Measurements from ENCODE around the gene SPRED2. TPM values are rescaled to one million over a fixed set of nuclear protein-coding genes. Genes with fewer than 3 reads are reported as not detected.

The SPRED2 gene
- total RNA-seq, 1 donor, result 9.5 TPM

DNA sequence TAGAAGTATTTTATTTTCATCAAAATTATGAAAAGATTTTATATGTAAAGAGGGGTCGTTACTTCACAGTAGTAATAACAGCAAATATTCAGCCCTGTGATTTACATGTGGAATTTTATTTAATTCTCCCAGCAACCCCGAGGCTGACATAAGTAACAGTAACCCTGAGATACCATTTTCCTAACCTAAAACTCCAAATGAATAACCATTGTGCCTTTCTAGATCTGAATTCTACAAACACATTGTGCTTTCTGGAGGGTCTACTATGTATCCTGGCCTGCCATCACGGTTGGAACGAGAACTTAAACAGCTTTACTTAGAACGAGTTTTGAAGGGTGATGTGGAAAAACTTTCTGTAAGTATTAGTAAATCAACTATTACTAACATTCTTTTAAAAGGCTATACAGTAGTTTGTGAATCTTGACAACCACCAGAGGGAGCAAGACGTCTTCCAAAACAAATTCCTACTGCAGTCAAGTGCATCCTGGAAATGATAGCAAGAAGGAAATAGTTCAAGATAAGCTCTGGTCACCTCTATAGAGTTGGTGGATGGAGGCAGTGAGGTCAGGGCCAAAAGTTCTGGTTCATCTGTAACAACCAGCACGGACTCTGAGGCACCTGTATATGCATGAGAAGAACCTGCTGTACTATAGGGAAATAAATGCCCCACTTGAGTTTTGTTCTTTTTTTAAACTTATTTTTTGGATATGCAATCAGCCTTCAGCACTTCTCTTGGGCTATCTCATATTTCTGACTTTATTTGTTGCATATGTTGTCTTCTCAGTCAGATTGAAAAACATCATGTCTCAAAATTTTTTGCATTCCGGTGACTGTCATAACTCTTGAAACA is 167.4 kb downstream of the SPRED2 start:
- peak; percentile 91 for DNase-seq (ENCODE audit: low read depth)
- H3K4me3 ChIP-seq (ENCODE audit: low read depth, low read length), result no peak overlapping the region
- TF ChIP-seq, protein P1, sequence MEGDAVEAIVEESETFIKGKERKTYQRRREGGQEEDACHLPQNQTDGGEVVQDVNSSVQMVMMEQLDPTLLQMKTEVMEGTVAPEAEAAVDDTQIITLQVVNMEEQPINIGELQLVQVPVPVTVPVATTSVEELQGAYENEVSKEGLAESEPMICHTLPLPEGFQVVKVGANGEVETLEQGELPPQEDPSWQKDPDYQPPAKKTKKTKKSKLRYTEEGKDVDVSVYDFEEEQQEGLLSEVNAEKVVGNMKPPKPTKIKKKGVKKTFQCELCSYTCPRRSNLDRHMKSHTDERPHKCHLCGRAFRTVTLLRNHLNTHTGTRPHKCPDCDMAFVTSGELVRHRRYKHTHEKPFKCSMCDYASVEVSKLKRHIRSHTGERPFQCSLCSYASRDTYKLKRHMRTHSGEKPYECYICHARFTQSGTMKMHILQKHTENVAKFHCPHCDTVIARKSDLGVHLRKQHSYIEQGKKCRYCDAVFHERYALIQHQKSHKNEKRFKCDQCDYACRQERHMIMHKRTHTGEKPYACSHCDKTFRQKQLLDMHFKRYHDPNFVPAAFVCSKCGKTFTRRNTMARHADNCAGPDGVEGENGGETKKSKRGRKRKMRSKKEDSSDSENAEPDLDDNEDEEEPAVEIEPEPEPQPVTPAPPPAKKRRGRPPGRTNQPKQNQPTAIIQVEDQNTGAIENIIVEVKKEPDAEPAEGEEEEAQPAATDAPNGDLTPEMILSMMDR (IDR thresholded peaks at IDR 0.05; ENCODE audit: insufficient read depth, low read depth, low read length), result peak; percentile 64

DNA sequence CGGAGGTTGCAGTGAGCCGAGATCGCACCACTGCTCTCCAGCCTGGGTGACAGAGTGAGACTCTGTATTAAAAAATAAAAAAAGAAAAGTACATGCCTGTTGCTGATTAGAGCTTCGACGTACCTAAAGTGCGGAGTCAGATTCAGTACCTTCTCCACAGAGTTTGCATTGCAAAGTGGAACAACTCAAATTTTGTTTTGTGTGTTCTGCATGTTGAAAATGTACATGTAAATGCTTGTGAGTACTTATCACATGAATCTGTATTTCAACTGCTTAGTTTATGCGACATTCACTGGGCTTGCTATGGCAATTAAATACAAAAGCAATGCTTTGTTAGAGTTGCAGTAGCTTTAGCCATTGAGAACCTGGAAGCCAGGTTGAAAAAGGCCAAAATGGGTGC is 168.4 kb downstream of the SPRED2 start:
- TF ChIP-seq, protein P1 (IDR thresholded peaks at IDR 0.05; ENCODE audit: insufficient read depth, low read depth, low read length), result no peak
- H3K4me3 ChIP-seq (ENCODE audit: low read depth, low read length), result no peak overlapping the region
- DNase-seq (ENCODE audit: low read depth), result no peak

DNA sequence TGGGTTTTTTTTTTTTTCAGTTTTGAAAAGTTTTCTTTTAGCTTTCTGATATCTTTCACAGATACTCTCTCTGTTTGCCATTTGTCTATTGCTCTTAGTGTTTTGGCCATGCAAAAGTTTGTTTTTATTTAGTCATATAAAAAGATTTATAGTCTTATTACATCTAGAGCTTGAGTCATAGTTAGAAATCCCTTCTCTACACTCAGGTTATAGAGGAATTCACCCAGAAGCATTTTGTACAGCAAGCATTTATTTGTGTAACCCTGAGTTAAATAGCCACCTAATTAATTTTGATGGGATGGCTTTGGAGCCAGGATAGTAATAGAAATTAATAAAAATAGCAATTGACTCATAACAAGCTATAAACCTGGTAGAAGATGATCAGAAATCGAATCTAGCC is 169.1 kb downstream of the SPRED2 start:
- TF ChIP-seq, protein P1 (IDR thresholded peaks at IDR 0.05; ENCODE audit: insufficient read depth, low read depth, low read length), result no peak
- peak; percentile 41 for DNase-seq (ENCODE audit: low read depth)

DNA sequence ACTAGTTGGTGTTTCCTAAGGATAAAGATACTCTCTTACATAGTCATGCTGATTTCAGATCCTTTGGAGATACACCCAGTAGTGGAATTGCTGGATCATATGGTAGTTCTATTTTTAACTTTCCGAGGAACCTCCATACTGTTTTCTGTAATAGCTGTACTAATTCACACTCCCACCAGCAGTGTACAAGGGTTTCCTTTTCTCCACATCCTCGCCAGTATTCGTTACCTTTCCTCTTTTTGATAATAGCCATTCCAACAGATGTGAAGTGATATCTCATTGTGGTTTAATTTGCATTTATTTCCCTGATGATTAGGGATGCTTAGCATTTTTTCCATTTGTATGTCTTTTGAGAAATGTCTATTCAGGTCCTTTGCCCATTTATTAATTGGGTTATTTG is 170.7 kb downstream of the SPRED2 start:
- no peak overlapping the region for H3K4me3 ChIP-seq (ENCODE audit: low read depth, low read length)
- DNase-seq (ENCODE audit: low read depth), result no peak
- TF ChIP-seq, protein P1 (IDR thresholded peaks at IDR 0.05; ENCODE audit: insufficient read depth, low read depth, low read length), result no peak

More for the DNA sequence above, 169.1 kb downstream of the SPRED2 start:
- no peak overlapping the region for H3K4me3 ChIP-seq (ENCODE audit: low read depth, low read length)

Other genes with a start within 250 kb of the SPRED2 start
- 90.5 and 115 TPM in 2 replicates for gene ACTR2, start 204.8 kb downstream of the SPRED2 start, total RNA-seq

Data from fibroblast of villous mesenchyme (primary cell).